GM20431 (cell line): ENCODE results near the gene CYFIP1.

Experiments
- in situ Hi-C: fragments of 300-500 bp; cut with MseI, MboI; formaldehyde crosslinking; loops from one replicate; pipeline ENCODE4 v1.15.0; 2020; ENCODE audit warnings: low sequenced_read_pairs; ENCODE audit not compliant: unreplicated experiment

The CYFIP1 gene

GRCh38 chr15:22839046-22839695 lies 141.0 kb downstream of the CYFIP1 start:
- in situ Hi-C loops = no loop called here

GRCh38 chr15:22838292-22839042 lies 141.7 kb downstream of the CYFIP1 start, which contains the start of gene NIPA2:
Gene NIPA2, plus strand, starts transcription at chr15:22838666. Its CDS starts 13,066 bp downstream, at chr15:22851732.
- in situ Hi-C loops = no loop called here

- in situ Hi-C loops = no loop called here
Measured at GRCh38 chr15:22831473-22831872, 148.7 kb downstream of the CYFIP1 start.

DNA sequence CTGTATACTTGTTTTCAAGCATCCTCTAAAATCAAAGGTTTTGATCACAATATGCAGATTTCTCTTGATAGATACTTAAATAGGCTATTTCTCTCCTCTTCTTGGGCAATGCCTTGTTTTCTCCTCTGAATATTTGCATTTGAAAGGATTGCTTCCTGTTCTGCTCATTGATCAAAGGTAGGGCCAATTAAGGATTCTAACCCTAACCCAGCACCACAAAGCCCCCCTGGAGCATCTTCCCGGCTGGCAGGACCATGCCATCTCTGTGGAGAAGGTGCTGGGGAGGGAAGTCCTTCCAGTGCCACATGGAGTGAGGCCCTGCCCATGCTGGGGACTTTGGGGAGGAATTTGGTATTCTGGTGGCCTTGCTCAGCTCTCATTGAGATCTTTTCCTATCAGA lies 153.0 kb downstream of the CYFIP1 start:
- in situ Hi-C loops = no loop called here

DNA sequence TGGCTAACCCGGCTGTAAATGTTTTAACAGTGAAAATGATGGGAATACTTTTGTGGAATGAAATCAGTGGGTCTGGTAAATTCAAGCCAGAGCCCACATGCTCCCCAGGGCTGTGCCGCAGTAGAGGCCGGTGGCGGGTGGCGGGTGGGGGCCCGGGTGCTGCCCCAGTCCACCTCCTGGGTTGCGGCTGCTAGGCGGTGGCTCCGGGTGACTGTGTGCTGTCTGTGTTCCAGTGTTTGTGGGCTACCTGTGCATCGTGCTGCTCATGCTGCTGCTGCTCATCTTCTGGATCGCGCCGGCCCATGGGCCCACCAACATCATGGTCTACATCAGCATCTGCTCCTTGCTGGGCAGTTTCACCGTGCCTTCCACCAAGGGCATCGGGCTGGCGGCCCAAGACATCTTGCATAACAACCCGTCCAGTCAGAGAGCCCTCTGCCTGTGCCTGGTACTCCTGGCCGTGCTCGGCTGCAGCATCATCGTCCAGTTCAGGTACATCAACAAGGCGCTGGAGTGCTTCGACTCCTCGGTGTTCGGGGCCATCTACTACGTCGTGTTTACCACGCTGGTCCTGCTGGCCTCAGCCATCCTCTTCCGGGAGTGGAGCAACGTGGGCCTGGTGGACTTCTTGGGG lies 156.6 kb downstream of the CYFIP1 start:
- in situ Hi-C loops = no loop called here

- in situ Hi-C loops = no loop called here
Measured at GRCh38 chr15:22819651-22820050, 160.5 kb downstream of the CYFIP1 start.
